GM12892 (cell line): ENCODE data around the gene FAM20C.

ENCODE experiments used
- POLR2A ChIP-seq: IDR thresholded peaks from 2 replicates; pipeline ENCODE4 v1.6.1; 2011; ENCODE audit warnings: low read depth, low read length, control low read depth
- POLR2AphosphoS5 ChIP-seq: IDR thresholded peaks from 2 replicates; pipeline ENCODE4 v1.6.1; 2011; ENCODE audit warnings: low read depth, low read length, control low read depth
- TAF1 ChIP-seq: IDR thresholded peaks from 2 replicates; pipeline ENCODE4 v1.6.1; 2011; ENCODE audit warnings: low read depth, mild to moderate bottlenecking, control low read depth, low read length, borderline replicate concordance

DNA sequence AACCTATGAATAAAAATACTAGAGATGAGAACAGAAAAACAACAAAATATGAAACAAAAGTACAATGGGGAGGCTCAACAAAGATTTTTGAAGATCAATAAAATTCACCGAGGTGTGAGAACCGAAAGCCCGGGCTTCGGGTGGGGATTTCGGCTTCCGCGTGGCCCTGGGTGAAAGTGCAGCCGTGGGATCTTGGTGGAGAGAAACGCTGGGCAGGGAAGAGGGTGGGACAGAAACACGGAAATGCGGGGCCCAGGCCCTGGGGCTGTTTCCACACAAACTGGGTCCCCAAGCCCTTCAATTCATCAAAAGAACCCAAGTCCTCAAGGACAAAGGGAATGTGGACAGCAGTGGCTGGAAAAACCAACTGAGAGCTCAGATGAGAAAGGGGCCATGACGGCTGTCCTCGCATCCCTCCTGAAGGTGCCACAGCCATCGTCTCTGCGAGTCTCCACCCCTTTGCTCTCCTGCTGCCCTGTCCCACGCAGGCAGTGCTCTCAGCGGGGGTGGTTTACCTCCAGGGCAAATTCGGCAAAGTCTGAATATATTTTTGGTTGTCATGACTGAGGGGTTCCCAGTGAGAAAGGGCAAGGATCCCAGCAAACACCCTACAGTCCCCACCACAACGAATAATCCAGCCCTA is 117.3 kb downstream of the FAM20C start:
- TF ChIP-seq POLR2A (no peak), TAF1 (no peak), POLR2AphosphoS5 (no peak)
